Stimulated activated CD4-positive, alpha-beta T cell treated with anti-CD3 and anti-CD28 coated beads, Interleukin-2, amount 100 ng/mL, for 4 hours (primary cell): ENCODE measurements around the gene HERC2.
"Not testable (repeated sequence)": the region's sequence is repeated elsewhere in the genome, so short reads cannot be mapped to it uniquely, and the experiment has no call there.

ENCODE experiments used
- DNase-seq: peaks from one replicate; pipeline ENCODE4 v3.0.0-alpha.2; 2020; ENCODE audit warnings: low read depth

The HERC2 gene

DNA sequence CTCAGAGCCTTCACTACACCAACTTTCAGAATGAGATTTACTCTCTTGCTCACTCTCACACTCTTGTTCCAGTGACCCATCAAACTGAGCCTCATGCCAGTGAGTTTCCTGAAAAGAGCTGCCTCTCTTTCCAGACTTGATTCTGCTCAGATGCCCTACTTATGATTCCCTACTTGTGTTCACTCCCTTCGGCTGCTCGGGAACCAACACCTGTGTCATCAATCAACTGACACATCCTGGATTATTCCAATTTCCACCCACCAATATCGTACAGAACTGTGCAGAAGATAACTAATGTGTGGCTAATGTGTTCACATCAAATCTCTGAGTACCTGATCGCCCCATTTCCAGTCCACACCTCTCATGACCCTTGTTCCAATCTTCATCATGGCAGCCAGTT, 100.3 kb downstream of the HERC2 start:
- DNase-seq = not testable (repeated sequence)

DNA sequence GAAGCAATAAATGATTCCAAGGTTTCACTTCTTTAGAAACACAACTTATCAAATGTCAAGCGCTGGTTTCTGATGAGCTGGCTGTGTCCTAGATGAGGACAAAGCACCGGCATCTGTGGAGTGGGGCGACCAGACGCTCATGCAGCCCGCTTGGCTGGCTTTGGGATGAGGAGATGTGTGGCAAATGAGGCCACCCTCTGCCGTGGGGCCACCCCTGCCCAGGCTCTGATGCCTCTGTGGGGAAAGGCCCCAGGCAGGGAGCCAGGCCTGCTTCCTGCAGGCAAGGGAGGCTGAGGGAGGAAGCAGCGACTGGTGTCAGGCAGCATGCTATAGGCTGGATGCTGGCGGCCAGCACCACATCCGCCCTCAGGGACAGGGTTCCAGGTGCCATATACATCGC, 102.9 kb downstream of the HERC2 start:
- no peak for DNase-seq

DNA sequence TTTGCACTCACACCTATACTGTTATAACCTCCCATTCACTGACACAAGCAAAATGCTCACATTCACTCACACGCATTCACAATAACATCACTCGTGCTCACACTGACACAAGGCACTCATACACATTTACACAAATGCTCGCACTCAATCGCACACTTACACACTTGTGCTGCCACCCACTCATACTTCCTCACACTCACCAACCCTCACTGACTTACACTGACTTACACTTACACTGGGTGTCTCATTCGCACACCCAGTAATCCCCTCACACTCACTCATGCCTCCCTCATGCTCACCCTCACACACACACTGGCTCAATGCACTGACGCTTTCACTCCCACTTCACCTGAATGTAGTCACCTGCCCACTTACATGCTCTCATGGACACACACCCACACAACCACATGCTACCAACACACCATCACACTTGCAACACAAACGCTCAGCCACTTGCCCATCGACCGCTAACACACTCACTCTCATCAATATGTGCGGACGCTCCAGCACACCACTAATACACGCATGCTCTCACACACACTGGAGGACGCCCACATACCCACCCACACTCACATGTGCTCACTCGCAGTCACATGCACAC, 104.9 kb downstream of the HERC2 start:
- DNase-seq = not testable (repeated sequence)

DNA sequence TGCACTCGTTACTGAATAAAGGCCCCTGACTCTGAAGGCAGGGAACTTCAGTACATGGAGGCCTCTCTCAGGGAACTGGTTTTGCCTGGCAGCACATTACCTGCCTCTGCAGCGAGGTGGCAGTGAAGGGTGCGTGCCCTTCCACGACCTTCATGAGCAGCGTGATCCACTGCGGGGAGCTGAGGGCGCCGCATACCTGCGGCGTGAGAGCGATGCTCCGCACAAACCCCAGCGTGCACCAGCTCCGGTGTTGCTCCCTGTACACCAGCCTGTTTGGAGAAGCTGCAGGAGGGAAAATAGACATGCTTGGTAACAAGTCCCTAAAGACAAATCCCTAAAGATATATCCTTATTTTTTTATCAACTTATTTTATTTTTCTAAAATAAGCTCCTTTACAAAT, 106.5 kb downstream of the HERC2 start:
- not testable (repeated sequence) for DNase-seq

DNA sequence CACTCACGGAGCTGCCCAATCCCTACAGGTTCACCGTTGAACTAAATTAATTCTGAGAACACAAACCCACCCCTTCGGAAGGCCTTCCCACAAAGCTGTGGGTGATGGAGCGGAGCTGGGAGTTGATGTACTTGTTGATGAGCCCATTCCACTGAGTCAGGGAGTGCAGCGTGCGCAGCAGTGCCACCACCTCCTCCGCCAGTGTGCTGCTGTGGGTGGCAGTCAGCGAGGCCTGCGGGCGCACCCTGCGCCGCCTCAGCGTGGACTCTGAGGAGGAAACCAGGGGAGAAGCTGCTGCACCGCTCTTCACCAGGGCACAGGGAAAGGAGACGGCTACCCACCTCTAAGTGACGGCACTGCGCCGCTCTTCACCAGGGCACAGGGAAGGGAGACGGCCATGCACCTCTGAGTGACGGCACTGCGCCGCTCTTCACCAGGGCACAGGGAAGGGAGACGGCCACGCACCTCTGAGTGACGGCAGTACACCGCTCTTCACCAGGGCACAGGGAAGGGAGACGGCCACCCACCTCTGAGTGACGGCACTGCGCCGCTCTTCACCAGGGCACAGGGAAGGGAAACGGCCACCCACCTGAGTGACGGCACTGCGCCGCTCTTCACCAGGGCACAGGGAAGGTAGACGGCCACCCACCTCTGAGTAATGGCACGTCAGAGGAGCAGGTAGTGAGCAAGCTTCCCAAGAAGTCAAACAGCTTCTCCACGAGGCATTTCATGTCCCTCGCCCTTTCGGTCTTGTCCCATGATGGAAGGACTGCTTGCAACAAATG, 107.8 kb downstream of the HERC2 start:
- DNase-seq = not testable (repeated sequence)

DNA sequence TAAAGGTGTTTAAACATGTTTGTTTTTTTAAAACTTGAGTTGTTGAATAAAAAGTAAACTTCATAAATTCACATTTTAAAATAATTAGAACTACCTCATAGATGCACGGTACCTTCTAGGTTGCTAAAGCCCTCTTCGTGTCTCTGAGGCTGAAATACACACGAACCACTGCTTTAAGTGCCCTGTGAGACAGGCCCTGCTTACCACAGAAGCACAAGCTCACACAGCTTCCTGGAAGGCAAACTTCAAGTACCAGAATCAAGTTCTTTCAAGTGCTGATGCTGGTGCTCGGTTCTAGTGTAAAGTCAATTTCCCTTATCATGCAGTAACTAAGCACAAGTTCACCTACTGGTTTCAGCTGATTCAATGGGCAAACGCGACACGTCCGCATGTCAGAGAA, 108.6 kb downstream of the HERC2 start:
- not testable (repeated sequence) for DNase-seq

DNA sequence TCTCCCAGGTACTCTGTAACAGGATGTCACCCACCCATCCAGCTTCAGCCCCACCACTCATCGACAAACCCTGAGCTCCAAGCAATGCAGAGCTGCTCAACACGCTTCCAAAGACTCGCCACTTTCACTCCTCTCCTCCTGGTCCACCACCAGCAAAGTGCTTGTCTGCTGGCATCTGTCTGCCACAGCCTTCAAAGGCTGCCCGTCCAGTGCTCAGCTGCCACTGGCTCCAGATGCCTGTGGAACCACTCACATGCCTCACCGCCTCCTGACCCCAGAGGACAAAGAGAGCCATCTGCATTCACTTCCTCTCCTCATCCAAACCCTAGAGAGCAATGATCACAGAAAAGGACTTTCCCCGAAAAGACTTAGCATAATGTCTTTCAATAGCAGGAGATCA, 113.4 kb downstream of the HERC2 start:
- DNase-seq = no peak

DNA sequence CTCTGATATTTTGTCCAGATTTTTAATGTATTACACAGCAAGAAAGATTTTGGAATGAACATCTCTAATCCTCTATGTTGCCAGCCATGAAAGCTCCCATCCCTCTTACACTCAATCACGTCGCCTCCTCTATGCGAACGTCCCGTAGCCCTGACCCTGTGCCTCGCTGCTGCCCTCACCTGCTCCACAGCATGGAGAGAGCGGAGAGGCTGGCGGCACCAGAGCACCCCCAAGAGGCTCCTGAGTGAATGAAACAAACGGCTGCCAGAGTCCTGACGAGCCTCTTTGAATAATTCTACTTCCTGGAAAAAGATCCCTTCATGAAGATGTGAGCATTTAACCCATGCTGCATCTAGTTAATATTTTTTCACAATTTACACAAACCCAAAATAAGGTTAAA, 116.3 kb downstream of the HERC2 start:
- DNase-seq = not testable (repeated sequence)

DNA sequence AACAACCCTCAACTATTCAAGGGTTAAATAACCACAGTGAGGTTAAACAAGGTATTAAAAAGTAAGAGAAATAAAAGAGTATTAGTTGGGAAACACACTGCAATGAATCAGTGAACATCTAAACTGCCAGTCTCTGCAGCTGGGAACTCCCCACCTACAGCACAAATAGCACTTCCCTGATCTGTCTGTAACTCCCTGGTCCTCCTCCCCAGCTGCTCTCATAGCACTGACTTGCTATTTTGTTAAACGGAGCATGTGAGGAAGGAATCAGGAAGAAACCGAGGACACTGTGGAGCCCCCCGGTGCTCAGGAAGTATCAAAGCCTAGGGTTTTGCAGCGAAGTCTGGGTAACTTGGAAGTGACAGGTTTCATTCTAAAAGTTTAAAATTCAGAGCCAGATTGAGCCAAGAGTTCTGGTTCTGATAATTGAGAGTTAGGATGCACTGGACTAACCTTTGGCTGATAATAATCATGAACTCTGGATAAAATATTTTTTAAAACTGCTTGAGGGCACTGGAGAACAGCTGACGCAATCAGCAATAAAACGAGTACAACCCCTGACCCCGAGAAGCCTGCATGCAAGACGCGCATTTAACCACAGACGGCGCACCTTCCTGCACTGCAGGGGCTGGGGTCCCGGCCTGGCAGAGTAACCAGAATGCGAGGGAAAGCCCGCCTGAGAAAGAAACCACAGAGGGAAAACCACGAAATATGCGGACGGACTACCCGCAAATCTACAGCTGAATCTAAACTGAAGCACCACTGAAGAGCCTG, 118.7 kb downstream of the HERC2 start:
- not testable (repeated sequence) for DNase-seq

DNA sequence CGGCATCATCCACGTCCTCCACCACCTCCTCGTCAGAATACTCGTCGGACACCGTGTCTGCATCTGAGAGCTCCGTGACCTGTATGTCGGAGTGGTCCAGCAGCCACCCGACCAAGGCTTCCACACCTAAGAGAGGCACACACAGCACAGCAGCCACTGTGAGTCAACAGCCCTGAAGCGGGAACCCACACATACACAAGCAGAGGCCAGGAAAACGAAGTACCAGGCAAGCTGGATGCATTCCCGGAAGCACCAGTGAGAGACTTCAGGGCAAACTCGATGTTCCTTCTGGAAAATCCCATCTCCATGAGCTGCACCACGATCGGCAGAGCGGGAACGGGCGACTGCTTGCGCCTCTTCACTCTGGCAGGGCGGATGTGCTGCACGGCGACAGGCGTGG, 119.9 kb downstream of the HERC2 start:
- not testable (repeated sequence) for DNase-seq

DNA sequence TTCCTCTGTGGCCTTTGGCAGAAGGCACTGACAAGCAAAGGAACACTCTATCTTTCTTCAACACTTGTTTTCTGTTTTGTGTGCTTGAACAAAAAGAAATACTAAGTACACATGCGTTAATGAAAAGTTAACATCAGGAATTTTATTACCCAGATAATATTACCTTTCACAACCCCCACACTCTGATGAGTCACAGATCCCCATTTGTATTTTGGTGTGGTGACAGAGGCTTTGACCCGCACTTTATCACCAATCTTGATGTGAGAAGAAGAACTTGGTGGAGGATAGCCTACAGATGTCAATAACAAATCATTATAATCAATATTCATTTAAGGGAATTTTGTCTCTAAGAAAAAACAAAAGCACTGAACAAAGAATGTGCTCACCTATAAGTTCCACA, 123.8 kb downstream of the HERC2 start:
- DNase-seq = not testable (repeated sequence)

DNA sequence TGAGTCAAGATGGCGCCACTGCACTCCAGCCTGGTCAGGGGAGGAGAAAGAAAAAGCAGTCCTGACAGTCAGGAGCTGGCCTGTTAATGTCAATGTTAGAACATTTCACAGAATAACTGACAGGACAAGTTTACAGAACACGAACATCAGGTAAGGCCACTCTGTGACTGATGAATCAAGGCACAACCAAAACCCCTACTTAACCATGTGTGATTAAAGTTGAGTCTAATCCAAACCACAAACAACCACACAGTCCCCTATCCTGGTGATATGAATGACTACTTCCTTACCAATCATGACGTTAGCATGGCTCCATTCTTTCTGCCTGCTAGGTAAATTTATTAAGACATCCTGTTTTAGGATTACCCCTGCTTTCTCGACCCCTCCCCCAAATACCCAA, 124.3 kb downstream of the HERC2 start:
- not testable (repeated sequence) for DNase-seq

DNA sequence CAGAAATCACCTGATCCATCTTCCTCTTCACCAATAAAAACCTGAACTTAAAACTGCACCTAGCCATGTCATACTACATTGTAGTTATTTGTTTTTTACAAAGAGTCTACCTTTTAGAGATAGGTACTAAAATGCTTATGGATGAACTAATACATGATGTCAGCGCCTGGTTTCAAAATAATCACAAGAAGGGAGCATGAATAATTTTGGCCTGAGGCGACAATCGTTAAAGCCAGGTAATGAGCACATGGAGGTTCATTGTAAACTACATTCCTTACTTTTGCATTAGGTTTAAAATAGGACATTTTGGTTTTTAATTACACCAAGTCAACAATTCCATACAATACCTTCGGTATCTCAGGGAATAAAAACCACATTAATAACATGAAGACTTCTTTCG, 125.4 kb downstream of the HERC2 start:
- not testable (repeated sequence) for DNase-seq

DNA sequence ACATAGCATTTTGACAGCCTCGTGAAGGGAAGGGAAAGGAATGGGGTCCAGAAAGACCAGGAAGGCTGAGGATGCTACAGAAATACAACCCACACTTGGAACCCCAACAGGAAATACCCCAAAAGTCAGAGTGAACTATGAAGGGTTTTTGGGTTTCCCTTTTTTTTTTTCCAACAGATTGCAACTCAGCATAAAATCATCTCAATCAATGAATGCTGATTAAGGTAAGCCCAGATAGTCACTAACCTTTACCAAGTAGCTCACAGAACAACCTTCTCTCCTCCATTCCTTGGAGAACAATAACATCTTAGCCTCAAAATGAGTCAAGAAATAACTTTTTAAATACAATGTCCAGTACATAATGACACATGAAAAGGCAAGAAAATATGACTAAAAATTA, 129.2 kb downstream of the HERC2 start:
- no peak for DNase-seq

DNA sequence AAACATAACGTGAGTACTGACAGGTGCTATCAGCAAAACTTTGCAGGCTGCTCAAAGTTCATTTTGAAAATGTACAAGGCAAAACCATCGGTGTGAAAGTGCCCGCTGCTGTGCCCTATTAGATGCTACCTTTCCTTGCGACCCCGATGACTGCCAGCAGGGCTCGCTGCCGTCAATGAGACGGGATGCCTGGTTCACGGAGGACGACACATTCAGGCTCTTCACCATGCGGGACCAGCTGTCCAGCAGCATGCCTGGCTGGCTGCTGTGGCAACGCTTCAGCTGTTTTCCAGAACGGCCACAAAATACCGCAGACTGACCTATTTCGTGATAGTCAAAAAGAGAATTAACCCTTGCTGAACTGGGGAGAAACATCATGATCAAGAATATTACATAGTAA, 130.1 kb downstream of the HERC2 start:
- DNase-seq = no peak

DNA sequence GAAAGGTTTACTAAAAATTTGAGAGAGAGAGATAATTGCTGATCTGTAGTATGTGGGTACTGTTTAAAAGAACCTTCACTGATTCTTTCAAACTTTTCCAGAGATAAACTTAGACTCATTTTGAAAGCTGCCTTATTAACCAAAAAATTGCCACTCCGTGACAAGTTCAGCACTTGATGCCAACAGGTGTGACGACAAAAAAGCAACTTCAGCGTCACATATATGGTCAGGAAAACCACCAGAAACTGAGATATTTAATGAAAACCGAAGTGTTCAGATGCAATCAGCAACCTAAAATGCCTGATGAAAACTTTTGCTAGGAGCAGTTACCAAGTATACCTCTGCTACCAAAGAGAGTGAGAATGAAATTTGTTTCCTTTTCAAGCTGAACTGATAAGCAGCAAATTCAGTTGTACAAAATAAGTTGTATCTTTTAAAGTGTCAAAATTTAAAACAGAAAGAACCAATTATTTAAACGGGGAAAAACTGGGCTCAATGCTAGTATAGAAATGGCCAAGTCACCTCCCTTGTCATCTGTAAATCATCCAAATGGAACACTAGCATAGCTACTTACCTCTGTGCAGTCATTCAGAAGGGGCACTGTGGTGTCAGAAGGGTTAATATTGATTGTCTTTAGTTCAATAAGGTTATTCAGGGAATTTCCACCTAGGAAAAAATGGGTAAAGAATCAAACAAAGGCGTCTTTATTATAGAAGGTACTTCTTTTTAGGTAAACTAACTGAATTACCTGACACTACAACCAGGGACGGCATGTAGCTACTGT, 131.4 kb downstream of the HERC2 start:
- DNase-seq = no peak

DNA sequence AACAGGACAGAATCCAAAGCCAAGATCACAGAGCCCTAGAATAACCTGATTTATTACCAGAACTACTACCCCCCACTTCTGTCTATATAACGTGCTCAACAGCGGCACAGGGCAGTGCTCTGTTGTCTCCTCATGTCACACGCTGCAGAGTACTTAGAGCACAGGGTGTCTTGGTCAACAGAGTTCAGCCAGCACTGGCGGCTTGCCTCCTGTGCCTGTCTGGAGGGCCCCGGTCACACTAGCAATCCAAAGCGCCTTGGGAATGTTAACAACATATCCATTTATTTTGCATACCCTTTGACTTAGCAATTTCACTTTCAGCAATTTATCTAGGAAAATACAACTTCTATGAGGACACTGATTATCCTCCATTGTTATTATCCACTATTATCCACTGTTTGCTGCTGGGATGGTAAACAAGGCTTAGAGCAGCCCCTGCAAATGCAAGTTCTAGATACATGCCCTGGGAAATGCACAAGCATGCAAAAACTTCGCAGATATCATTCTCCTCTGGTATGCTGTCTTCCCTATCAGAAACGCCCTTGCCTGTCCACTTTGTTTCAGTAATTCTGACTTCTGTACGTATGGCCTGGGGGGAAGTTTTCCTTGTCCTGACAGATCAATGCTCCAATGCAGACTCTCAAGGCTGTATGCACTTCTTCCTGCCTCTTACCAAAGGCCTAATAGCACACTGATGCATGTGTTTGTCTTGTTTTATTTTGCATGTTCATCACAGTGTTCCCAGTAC, 136.7 kb downstream of the HERC2 start:
- DNase-seq = no peak

DNA sequence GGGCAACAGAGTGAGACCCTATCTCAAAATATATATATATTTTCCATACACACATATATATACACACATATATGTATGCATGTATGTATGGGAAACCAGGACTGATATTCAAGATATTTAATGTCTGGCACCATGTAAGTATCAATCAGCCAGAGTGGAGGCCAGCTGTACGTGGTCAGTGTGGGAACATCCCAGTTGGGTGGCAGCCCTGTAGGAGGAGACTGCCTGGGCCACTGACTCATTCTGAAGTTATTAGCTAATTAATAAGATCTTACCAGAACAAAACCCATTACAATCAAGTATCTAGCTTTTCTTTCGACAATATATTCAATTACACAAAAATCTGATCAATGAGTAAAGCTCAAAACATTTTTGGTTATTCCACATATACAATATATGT, 137.8 kb downstream of the HERC2 start:
- DNase-seq = no peak

DNA sequence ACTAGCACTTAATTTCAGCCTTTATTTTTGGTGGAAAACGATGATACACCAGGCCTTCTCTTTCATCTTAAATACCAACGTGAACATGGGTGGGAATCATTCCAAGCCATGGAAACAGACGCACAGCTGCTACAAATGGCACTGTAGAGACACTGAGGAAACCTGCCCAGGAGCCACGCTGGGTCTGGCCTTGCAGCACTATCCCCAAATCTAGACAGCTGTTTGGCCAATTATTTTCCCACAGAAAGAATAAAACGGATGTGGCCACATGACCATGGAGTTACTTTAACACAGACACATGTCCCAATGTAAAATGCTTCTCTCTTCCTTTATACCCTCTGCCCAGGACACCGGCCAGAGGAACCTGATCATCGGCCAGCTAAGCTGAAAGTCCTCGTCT, 139.2 kb downstream of the HERC2 start:
- DNase-seq = no peak

DNA sequence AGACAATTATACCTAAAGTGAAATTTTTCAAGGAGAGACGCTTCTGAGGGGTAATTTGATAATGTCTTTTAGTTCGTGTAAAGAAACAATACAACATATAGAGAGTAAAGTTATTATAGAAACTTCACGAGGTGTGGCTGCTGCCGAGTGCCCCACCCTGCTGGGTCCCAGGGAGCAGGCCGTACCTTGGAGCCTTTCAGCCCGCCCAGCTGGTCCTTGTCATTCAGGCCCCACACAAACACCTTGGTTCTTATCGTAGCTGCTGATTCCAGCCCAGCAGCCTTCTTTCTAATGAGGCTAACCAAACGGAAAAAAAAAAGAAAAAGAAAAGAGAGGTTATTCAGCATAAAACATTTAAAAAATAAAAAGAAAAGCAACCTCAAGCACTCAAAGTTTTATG, 139.8 kb downstream of the HERC2 start:
- DNase-seq = no peak

DNA sequence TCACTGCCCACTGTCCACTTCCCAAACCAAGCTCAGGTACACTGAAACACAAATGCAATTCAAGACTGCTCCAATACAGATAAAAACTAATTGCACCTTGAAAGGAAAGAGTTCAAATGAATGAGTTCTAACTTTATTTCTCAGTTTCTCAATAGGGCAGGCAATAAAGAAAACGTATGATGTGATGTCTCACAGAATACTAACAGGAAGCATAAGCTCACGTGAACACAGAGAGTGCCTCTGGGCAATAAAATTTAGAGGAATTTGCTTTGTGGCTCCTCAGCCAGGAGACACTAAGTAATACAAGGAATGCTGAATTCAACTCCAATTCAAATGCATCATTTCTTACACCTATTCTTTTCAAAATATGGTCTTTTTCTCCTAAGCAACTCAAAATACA, 140.6 kb downstream of the HERC2 start:
- DNase-seq = no peak

DNA sequence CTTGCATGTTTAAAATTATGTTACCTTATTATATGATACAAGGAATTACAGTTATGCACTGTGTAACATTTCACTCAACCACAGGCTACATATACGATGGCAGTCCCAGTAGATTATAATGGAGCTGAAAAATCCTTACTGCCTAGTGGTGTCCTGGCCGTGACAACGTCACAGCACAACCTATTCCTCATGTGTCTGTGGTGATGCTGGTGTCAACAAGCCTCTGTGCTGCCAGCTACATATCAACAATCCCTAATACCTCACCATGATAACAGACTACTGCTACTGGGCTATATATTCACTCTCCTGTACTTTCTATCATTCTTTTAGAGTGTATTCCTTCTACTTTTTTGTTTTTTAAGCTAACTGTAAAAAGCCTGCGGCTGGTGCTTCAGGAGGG, 142.7 kb downstream of the HERC2 start:
- no peak for DNase-seq
